Activated CD8-positive, alpha-beta memory T cell treated with anti-CD3 and anti-CD28 coated beads, Interleukin-2, amount 50 U/mL, for 4 hours (primary cell): ENCODE results near the gene CUL4B.
A peak's percentile ranks its signal among the peaks of the same experiment; 100 is the strongest.
"Not testable (repeated sequence)": the region's sequence is repeated elsewhere in the genome, so short reads cannot be mapped to it uniquely, and the experiment has no call there.

Experiments used
- DNase-seq: peaks from one replicate; pipeline ENCODE4 v3.0.0-alpha.2; 2020

The CUL4B gene

DNA sequence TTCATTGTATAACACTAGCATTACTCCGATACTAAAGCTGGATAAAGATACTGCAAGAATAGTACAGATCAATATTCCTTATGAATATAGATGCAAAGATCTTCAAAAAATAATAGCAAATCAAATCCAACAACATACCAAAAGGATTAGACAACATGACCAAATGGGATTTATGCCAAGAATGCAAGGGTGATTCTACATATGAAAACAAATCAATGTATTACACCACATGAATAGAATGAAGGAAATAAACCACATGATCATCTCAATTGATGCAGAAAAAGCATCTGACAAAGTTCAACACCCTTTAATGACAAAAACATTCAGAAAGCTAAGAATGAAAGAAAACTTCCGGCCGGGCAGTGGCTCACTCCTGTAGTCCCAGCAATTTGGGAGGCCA is 42.8 kb downstream of the CUL4B start:
- no peak for DNase-seq

DNA sequence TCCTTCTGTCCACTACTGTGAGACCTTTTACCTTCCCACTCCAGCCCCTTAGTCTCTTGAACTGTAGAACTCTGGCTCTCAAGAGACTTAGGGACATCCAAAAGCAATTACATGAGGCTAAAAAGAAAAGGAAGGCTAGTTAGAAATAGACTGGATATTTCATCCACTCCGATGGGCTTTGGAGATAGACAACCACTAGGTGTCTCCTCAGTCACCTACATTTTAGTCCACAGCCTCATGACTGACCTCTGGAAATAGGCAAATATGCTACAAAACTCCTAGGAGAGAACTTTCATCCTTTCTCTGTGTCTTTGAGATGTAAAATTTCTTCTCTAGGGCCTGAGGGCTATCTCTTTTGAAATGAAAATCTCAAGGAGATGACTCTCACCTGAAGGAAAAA is 46.5 kb downstream of the CUL4B start:
- no peak for DNase-seq

DNA sequence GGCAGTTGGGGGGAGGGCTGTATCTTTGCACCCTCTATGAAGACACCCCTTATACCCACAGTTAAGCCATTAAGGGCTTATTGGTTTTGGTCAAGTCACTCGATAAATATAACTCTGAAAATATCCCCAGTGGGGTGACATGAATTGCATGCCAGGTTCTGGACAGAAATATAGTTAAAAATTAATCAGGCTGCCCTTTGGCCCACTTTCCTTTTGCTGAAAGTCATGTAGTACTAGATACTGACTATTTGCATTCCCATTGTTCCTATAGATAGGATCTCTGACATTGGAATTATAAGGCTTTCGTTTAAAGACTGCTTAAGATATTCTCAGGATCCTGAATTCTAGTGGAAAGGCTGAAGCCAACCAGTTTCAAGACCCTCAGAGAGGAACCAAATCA is 48.1 kb downstream of the CUL4B start:
- no peak for DNase-seq

DNA sequence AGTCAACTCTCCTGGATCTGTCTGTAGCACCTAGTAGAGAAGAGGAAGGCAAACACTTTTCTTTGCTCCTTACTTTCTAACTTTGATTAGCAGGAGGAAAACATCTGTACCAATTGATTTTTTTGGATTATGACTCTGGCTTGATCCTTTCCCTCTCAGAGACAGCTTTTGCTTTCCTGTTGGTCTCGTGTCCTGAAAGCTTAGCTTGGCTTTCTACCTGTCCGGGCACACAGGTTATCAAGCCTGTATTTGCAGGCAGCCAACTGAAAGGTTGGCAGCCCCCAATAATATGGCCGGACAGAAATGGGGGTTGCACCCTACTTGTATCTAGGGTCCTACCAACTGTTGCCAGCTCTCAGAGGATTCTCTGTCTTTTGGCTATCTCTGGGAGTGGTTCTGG is 48.5 kb downstream of the CUL4B start:
- DNase-seq = no peak

DNA sequence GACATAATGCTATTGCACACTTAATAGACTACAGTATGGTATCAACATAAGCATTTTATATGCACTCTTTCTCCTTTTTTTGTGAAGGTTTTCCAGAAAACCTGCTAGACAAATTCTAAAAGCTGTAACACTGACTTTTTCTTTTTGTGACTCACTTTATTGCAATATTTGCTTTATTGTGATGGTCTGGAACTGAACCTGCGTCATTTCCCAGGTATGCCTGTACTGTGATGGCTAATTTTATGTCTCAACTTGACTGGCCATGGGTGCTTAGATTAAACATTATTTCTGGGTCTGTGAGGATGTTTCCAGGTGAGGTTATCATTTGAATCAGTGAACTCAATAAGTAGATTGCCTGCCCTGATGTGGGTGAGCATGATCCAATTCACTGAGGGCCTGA is 56.2 kb downstream of the CUL4B start:
- no peak for DNase-seq

DNA sequence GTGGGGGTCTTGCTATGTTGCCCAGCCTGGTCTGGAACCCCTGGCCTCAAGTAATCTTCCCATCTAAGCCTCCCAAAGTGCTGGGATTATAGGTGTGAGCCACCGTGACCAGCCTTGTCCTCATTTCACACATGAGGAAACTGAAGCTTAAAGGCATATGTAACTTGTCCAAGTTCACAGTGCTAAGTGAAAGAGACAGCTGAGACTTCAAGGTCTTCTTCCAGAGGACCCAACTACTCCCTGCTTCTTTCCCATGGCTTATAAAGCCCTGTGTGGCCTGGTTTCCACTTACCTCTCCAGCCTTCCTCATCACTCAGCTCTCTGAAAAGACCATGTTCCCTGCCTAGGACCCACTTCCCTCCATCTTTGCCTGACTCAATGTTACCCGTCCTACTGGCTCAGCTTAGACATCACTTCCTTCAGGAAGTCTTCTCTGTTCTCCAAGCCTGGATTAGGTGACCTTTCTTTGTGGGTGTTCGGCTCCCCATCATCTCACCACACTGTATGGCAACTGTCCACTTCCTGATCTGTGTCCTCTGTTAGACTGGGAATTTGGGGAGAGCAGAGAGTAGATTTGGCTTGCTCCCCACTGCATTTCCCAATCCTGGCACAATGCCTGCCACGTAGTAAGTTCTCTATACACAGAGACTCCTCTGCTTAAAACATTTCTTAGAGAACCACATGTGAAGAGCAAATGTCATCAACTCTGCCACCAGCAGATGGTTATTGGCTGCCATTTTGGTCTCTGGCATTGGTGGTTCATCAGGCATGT is 61.3 kb downstream of the CUL4B start:
- no peak for DNase-seq

DNA sequence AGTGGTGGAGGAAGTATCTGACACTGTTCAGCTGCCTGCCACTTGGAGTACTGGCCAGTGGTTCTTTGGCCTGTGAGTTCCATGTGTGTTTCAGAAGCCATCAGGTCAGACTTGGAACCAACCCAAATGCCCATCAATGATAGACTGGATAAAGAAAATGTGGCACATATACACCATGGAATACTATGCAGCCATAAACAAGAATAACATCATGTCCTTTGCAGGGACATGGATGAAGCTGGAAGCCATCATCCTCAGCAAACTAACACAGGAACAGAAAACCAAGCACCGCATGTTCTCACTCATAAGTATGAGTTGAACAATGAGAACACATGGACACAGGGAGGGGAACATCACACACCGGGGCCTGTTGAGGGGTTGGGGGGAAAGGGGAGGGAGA is 70.6 kb downstream of the CUL4B start:
- not testable (repeated sequence) for DNase-seq

DNA sequence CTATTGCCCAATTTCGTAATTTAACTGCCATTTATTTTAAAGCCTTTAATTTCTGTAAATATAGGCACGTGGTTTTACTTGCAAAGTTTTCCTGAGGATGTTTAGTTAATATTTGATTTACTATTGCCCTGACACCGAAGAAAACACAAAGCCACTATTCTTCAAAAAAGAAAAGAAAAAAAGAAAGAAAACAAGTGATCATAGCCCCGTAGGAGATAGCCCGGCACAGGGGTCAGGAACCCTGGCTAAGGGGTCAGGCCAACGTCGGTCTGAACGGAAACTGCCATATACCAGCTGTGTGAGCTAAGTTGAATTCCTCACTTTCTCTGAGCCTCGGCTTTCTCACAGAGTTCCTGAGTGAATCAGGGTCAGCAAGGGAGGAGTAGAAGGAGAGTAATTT is 74.0 kb downstream of the CUL4B start:
- DNase-seq = no peak

DNA sequence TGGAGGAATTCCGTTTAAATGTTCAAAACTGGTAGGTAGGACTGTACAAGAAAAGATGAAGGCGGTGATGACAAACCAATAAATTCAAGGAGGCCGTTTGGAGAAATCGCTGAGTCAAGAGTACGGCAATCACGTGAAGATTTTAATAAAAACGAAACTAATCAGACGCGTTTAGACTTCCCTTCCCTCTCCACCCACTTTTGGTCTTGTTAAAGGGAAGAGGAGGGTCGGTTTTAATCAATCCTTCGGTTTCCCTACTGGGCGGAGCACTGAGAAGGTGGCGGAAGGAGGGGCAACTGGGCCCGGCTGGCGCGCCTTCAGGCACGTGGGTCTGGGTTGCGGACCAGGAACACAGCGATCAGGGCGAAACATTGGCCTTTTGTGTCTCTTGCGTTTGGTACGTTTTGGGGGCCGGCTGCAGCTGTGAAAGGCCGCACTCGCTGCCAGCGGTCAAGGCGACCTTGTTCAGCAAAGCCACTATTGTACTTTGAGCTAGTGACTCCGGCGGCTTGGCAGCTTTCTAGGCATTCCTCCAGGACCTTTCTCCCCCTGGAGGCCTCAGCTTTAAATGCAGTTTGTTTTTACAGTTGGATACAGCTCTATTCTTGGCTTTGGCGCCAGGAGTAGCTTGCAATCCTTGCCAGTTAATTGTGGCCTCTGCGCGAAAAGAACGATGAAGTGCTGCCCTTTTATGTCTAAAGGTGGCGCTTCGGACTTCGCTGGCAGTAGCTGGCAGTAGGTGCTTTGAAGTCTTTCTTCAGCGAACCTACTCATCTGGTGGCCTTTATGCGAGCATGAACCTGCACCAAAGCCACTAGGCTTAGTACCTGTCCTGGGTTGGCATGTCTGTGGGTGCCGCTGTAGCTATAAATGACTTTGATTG is 74.9 kb downstream of the CUL4B start:
- peak; percentile 45 for DNase-seq

DNA sequence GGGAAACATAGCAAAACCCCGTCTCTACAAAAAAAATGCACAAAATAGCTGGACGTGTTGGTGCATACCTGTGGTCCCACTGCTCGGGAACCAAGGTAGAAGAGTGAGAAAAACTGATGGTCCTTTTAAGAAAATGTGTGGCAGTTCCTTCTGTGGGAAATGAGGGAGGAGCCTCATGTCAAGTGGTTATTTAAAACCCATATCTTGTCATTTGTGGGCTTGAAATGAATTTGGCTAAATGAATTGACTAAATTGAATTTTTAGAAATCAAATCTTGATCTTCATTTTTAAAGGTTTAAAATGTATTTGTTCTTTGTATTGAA is 75.5 kb downstream of the CUL4B start:
- no peak for DNase-seq

DNA sequence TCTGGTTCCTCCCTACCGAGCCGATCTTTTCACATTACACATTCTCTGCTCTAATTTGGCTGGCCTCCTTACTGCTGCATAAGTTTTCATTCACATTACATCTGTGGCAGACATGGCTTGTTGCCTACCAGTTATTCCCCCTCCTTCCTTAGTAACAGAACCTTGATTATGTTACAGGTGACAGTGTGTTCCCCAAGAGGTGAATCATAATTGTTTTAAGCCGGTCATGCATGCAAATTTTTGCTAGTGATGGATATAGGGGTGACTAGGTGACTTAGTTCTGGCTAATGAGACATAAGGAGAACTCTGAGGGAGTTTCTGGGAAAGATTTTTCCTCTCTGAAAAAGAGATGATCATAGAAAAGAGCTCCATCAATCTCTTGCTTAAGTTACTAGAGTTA is 83.3 kb downstream of the CUL4B start:
- DNase-seq = no peak

DNA sequence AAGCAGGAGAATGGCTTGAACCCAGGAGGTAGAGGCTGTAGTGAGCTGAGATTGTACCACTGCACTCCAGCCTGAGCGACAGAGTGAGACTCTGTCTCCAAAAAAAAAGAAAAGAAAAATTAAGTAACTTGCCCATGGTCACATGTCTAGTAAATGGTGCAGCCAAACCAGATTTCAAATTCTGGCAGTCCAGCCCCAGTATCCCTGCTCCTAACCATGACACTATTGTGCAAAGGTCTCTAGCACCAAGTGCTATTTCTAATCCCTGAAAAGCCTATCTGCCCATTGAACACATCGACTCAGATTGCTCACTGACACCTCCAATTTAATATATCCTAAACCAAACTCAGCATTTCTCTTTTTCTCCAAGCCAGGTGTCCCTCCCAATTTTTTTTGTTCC is 84.0 kb downstream of the CUL4B start:
- no peak for DNase-seq

DNA sequence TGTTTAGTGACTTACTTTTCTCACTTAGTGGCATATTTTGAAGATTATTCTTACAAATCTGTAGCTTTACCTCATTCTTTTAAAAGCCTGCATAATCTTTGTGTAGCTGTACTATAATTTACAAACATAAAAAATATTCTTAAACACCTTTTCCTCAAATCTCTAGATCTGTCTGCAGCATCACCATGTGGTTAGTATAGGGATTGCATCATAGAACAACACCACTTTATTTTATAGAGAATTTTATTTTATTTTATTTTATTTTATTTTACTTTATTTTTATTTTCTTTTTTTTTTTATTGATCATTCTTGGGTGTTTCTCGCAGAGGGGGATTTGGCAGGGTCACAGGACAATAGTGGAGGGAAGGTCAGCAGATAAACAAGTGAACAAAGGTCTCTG is 85.3 kb downstream of the CUL4B start:
- DNase-seq = not testable (repeated sequence)
